ENCODE results near the gene OCA2. TPM values are rescaled to one million over a fixed set of nuclear protein-coding genes. Genes with fewer than 3 reads are reported as not detected.

Gene OCA2
- total and polyA plus RNA-seq, 11 donors: 0.04 to 0.10 (median 0.07) TPM; not detected in 8

DNA sequence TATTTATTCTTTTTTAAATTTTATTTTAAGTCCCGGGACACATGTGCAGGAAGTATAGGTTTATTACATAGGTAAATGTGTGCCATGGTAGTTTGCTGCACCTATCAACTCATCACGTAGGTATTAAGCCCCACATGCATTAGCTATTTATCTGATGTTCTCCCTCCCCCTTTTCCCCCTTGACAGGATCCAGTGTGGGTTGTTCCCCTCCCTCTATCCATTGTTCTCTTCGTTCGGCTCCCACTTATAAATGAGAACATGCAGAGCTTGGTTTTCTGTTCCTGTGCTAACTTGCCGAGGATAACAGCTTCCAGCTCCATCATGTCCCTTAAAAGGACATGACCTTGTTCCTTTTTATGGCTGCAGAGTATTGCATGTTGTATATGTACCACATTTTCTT, 220.3 kb downstream of the OCA2 start:
- WGBS, 4 donors: 50 to 72% (median 62%) methylated on average over 5 of the region's 5 CpGs
- DNase-seq: no peak
- Histone ChIP-seq H3K4me1 (no peaks in the 10 kb centered on the region), H3K36me3 (no peaks in the 10 kb centered on the region), H3K9me3 (peaks cover 0 to 19% (median 8%) of the 10 kb centered on the region in 12 donors), H3K27ac (no peak overlapping the region), H3K4me3 (no peak overlapping the region), H3K27me3 (no peaks in the 10 kb centered on the region)
- intact Hi-C loops (cut with DNase I): no loop called here
- ATAC-seq: no peak
- no peak for TF ChIP-seq POLR2A (IDR thresholded peaks at IDR 0.05)
- TF ChIP-seq, protein P1, sequence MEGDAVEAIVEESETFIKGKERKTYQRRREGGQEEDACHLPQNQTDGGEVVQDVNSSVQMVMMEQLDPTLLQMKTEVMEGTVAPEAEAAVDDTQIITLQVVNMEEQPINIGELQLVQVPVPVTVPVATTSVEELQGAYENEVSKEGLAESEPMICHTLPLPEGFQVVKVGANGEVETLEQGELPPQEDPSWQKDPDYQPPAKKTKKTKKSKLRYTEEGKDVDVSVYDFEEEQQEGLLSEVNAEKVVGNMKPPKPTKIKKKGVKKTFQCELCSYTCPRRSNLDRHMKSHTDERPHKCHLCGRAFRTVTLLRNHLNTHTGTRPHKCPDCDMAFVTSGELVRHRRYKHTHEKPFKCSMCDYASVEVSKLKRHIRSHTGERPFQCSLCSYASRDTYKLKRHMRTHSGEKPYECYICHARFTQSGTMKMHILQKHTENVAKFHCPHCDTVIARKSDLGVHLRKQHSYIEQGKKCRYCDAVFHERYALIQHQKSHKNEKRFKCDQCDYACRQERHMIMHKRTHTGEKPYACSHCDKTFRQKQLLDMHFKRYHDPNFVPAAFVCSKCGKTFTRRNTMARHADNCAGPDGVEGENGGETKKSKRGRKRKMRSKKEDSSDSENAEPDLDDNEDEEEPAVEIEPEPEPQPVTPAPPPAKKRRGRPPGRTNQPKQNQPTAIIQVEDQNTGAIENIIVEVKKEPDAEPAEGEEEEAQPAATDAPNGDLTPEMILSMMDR (IDR thresholded peaks at IDR 0.05): no peak

GRCh38 chr15:27873828-27874227, 225.3 kb downstream of the OCA2 start:
- no peaks in the 10 kb centered on the region for H3K9me3 ChIP-seq
- H3K27ac ChIP-seq: no peak overlapping the region
- TF ChIP-seq, protein P1 (IDR thresholded peaks at IDR 0.05): no peak
- TF ChIP-seq POLR2A (IDR thresholded peaks at IDR 0.05): no peak

DNA sequence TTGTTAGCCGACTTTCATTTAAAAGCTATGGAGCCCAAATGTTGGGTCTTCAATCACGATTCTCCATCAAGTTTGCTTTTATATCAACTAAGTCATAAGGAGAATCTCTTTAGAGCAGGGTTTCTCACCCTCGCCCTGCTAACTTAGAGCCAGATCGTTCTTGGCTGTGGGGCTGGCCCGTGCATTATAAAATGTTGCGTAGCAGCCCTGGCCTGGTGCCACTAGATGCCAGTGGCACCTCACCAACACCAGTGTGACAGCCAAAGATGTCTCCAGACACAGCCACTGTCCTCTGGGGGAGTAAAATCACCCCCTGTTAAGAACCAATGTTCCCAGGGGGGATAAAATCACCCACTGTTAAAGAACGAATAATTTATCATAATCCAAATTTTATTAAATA, 226.1 kb downstream of the OCA2 start:
- intact Hi-C loops (cut with DNase I): no loop called here
- DNase-seq: peak in 1 of 5 donors; percentile 56
- TF ChIP-seq, protein P1 (IDR thresholded peaks at IDR 0.05): no peak
- no peak for TF ChIP-seq POLR2A (IDR thresholded peaks at IDR 0.05)
- WGBS, 4 donors: 64 to 77% (median 72%) methylated on average over 7 of the region's 7 CpGs
- peak in 2 of 4 donors; percentile 55 to 74 for ATAC-seq
- Histone ChIP-seq H3K4me1 (no peaks in the 10 kb centered on the region), H3K4me3 (no peak overlapping the region), H3K27ac (no peak overlapping the region), H3K36me3 (no peaks in the 10 kb centered on the region), H3K9me3 (no peaks in the 10 kb centered on the region), H3K27me3 (no peaks in the 10 kb centered on the region)

More at GRCh38 chr15:27873828-27874227, 225.3 kb downstream of the OCA2 start:
- ATAC-seq: no peak
- Histone ChIP-seq H3K27me3 (no peaks in the 10 kb centered on the region), H3K4me1 (no peaks in the 10 kb centered on the region), H3K36me3 (no peaks in the 10 kb centered on the region), H3K4me3 (no peak overlapping the region)
- no peak for DNase-seq
- intact Hi-C loops (cut with DNase I): no loop called here

DNA sequence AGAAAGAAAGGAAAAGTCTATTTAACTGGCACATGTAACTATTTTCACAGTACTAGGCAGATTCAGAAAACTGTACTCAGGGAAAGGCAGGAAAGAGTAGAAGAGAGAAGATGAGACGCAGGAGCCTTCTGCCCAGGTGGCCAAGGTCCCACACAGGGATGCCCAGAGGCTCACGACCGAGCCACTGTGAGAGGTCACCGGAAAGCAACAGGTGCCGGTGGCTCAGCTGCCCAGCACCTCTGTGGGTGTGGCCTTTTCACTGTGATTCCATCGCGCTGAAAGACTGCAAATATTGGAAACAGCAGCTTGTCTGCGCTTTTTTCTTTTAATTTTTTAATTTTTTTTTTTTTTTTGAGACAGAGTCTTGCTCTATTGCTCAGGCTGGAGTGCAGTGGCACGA, 226.8 kb downstream of the OCA2 start:
- Histone ChIP-seq H3K27ac (no peak overlapping the region), H3K27me3 (no peaks in the 10 kb centered on the region), H3K36me3 (no peaks in the 10 kb centered on the region), H3K4me3 (no peak overlapping the region), H3K4me1 (no peaks in the 10 kb centered on the region), H3K9me3 (no peaks in the 10 kb centered on the region)
- no peak for ATAC-seq
- intact Hi-C loops (cut with DNase I): no loop called here
- no peak for TF ChIP-seq POLR2A (IDR thresholded peaks at IDR 0.05)
- TF ChIP-seq, protein P1 (IDR thresholded peaks at IDR 0.05): no peak
- no peak for DNase-seq
- 87 to 94% (median 93%) methylated on average over 9 of the region's 9 CpGs for WGBS, 4 donors

Data from heart left ventricle (tissue), 16 donors.